ENCODE data around the gene CAMK2D.

GRCh38 chr4:113588895-113589668 is 172.5 kb downstream of the CAMK2D start:
- TF ChIP-seq GATA3 (IDR thresholded peaks at IDR 0.05; ENCODE audit: borderline replicate concordance) (no peak), NR3C1 (IDR thresholded peaks at IDR 0.05) (no peak), POLR2A (IDR thresholded peaks at IDR 0.05; ENCODE audit: low read length) (no peak), HDAC2 (IDR thresholded peaks at IDR 0.05) (no peak), SMC3 (IDR thresholded peaks at IDR 0.05) (no peak), CTCF (IDR thresholded peaks at IDR 0.05) (no peak), CBX8 (IDR thresholded peaks at IDR 0.05) (no peak), HOXA7 (CRISPR knock-in tag; IDR thresholded peaks at IDR 0.05) (no peak), RAD21 (conservative IDR thresholded peaks at IDR 0.05 in 1 of 2, IDR thresholded peaks at IDR 0.05 in 1 of 2) (no peak), NPAS2 (CRISPR knock-in tag; IDR thresholded peaks at IDR 0.05; ENCODE audit: borderline replicate concordance) (no peak), MYC (IDR thresholded peaks at IDR 0.05; ENCODE audit: borderline replicate concordance, low read length) (no peak)

Measured in A549 (cell line).